NOMO-1 treated with DMSO at 0.1 percent for 48 hours (cell line): ENCODE data around the gene DAG1.
A peak's percentile ranks its signal among the peaks of the same experiment; 100 is the strongest.

Experiments used
- DNase-seq: peaks from one replicate; lab custom pipeline; 2025; ENCODE audit not compliant: unreplicated experiment; lab: John Stamatoyannopoulos, UW

Gene DAG1

GRCh38 chr3:49552087-49552486, 82.0 kb downstream of the DAG1 start:
- DNase-seq: no peak

GRCh38 chr3:49553324-49553691, 83.2 kb downstream of the DAG1 start:
- no peak for DNase-seq

- peak; percentile 51 for DNase-seq
Observed at GRCh38 chr3:49553692-49554632, 83.9 kb downstream of the DAG1 start, which contains the start of gene BSN. Gene BSN, plus strand, starts transcription at chr3:49554477. Its CDS starts 126 bp downstream, at chr3:49554603.

- DNase-seq: peak; percentile 41
Observed at GRCh38 chr3:49554633-49555265, 84.7 kb downstream of the DAG1 start.

- no peak for DNase-seq
Observed at GRCh38 chr3:49556500-49557275, 86.6 kb downstream of the DAG1 start.

- no peak for DNase-seq
Observed at GRCh38 chr3:49563040-49563578, 93.0 kb downstream of the DAG1 start.

GRCh38 chr3:49563766-49564165, 93.7 kb downstream of the DAG1 start:
- no peak for DNase-seq

- DNase-seq: no peak
Observed at GRCh38 chr3:49566312-49566711, 96.2 kb downstream of the DAG1 start.

GRCh38 chr3:49567406-49567805, 97.3 kb downstream of the DAG1 start:
- no peak for DNase-seq

- no peak for DNase-seq
Observed at GRCh38 chr3:49568965-49569364, 98.9 kb downstream of the DAG1 start.

GRCh38 chr3:49570028-49570654, 100.1 kb downstream of the DAG1 start:
- DNase-seq: no peak

- DNase-seq: no peak
Observed at GRCh38 chr3:49582177-49582576, 112.1 kb downstream of the DAG1 start.
